Measurements from ENCODE around the gene HNRNPA1. TPM values are rescaled to one million over a fixed set of nuclear protein-coding genes. Genes with fewer than 3 reads are reported as not detected.

The HNRNPA1 gene
- total RNA-seq, 1 donor from 2014 or later = 598 TPM

DNA sequence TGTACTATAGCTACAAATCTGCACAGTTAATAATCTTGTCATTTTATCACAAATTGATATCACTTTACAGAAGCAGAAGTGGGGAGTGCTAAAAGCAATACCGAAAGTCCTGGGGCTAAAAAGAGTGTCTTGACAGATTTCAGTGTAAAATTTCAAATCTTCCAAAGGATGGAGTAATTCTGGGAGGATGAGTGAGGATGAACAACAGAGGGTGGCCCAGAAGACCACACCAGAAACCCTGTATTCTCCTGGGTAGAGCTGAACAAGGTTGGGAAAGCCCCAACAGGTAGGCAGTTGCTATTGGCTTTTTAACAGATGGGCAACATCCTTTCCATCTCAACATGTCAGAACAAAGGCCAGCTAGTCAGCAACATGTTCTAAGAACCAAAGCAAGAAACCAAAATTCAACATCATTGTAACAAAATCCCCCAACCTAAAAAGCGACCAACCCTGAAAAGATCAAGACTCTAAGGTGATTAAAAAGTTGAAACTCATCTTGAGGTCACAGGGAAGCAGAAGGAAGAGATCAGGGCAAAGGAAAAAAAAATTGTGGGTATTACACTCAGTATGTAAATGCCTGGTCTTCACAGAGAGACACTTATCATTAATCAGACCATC is 39.4 kb upstream of the HNRNPA1 start:
- Histone ChIP-seq H3K4me1 (no peaks in the 10 kb centered on the region), H3K36me3 (peaks cover 69% of the 10 kb centered on the region), H3K4me3 (no peak overlapping the region), H3K27ac (no peak overlapping the region), H3K9me3 (no peaks in the 10 kb centered on the region), H3K27me3 (ENCODE audit: low read depth) (no peaks in the 10 kb centered on the region)
- intact Hi-C loops (cut with DNase I) = no loop called here
- ATAC-seq (no peak), DNase-seq (no peak)
- TF ChIP-seq, protein P1, sequence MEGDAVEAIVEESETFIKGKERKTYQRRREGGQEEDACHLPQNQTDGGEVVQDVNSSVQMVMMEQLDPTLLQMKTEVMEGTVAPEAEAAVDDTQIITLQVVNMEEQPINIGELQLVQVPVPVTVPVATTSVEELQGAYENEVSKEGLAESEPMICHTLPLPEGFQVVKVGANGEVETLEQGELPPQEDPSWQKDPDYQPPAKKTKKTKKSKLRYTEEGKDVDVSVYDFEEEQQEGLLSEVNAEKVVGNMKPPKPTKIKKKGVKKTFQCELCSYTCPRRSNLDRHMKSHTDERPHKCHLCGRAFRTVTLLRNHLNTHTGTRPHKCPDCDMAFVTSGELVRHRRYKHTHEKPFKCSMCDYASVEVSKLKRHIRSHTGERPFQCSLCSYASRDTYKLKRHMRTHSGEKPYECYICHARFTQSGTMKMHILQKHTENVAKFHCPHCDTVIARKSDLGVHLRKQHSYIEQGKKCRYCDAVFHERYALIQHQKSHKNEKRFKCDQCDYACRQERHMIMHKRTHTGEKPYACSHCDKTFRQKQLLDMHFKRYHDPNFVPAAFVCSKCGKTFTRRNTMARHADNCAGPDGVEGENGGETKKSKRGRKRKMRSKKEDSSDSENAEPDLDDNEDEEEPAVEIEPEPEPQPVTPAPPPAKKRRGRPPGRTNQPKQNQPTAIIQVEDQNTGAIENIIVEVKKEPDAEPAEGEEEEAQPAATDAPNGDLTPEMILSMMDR (IDR thresholded peaks at IDR 0.05) = no peak

DNA sequence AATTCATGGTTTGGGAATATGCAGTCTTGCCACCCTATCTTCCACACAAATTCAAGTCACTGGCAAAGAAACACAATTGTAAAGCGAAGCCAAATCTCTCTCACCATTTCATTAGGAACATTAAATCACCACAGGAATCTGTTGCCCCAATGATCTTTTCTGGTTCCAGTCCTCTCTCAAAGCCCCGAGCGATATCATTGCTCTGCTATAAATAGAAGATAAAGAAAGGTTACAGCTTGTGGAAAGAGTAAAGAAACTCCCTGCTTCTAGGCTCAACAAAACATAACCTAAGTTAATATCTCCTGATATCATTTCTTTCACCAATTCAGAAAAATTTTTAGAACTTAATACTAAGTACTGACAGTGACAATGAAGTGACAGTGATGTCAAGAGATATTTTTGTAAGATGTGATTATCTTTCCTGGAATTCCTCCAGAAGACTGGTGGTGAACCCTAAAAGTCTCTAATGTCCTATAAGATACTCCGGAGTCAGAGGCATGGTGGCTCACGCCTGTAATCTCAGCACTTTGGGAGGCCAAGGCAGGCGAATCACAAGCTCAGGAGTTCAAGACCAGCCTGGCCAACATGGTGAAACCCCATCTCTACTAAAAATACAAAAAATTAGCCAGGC is 34.4 kb upstream of the HNRNPA1 start:
- TF ChIP-seq, protein P1 (IDR thresholded peaks at IDR 0.05) = no peak
- ATAC-seq = no peak
- peaks cover 90% of the 10 kb centered on the region for H3K36me3 ChIP-seq
- intact Hi-C loops (cut with DNase I) = no loop called here
- no peak overlapping the region for H3K27ac ChIP-seq
- no peaks in the 10 kb centered on the region for H3K27me3 ChIP-seq (ENCODE audit: low read depth)
- no peak for DNase-seq
- H3K4me1 ChIP-seq = no peaks in the 10 kb centered on the region
- H3K4me3 ChIP-seq = no peak overlapping the region
- H3K9me3 ChIP-seq = no peaks in the 10 kb centered on the region

DNA sequence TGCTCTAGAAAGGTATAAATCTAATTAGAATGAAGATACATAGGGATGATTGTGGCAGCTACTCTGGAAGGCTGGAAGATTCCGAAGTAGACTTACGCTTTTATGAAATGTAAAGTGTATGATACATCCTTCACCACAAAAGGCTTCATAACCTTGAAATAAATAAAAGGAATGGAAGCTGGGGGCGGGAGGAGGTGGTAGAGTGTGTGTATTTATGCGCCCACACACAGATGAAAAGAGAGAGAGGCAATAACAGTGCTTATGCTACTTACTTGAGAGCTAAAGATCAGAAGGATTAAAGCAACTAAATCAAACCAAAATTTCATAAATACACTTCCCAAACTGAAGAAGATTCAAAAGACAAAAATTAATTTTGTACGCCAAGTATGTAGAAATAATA is 31.0 kb upstream of the HNRNPA1 start:
- ATAC-seq = no peak
- Histone ChIP-seq H3K4me3 (no peak overlapping the region), H3K27ac (no peak overlapping the region), H3K4me1 (no peaks in the 10 kb centered on the region), H3K9me3 (no peaks in the 10 kb centered on the region), H3K27me3 (ENCODE audit: low read depth) (no peaks in the 10 kb centered on the region), H3K36me3 (peaks cover 64% of the 10 kb centered on the region)
- no peak for DNase-seq
- intact Hi-C loops (cut with DNase I) = no loop called here
- TF ChIP-seq, protein P1 (IDR thresholded peaks at IDR 0.05) = no peak

DNA sequence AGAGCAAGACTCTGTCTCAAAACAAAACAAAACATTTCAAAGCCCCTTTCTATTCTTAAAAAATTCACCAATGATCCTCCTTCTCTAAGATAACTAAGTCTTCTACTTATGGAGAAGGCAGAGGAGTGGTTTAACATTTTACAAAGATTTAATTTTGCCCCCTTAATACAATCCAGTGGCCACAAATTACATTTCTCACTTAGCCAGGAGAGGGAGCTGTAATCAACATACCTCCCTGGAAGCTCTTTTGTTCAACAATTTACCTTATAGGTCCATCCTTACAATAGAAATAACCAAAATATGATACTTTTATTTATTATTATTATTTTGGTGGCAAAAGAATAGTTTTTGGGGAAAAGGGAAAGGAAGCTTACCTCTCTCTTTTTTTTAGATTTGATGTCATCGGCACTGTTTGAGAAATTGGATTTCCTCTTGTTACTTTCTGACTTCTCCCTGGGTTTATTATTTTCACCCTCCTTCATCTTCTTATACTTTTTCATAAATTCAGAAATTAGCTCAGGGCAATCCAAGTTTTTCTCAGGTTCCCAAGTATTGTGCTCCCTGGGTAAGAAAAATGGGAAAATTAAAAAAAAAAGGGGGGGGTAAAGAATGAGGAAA is 28.8 kb upstream of the HNRNPA1 start:
- ATAC-seq (peak in 1 of 2 donors; percentile 76), DNase-seq (no peak)
- intact Hi-C loops (cut with DNase I) = no loop called here

DNA sequence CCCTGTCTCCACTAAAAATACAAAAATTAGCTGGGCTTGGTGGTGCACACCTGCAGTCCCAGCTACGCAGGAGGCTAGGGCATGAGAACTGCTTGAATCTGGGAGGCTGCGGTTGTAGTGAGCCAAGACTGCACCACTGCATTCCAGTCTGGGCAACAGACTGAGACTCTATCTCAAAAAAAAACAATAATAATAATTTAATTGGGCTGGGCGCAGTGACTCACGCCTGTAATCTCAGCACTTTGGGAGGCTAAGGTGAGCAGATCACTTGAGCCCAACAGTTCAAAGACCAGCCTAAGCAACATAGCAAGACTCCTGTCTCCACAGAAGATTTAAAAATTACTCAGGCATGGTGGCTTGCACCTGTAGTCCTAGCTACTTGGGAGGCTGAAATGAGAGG is 27.3 kb upstream of the HNRNPA1 start:
- ATAC-seq (no peak), DNase-seq (no peak)
- intact Hi-C loops (cut with DNase I) = no loop called here
- no peak overlapping the region for H3K27ac ChIP-seq
- H3K36me3 ChIP-seq = peaks cover 62% of the 10 kb centered on the region
- TF ChIP-seq, protein P1 (IDR thresholded peaks at IDR 0.05) = no peak
- no peaks in the 10 kb centered on the region for H3K9me3 ChIP-seq
- no peak overlapping the region for H3K4me3 ChIP-seq
- no peaks in the 10 kb centered on the region for H3K27me3 ChIP-seq (ENCODE audit: low read depth)
- H3K4me1 ChIP-seq = no peaks in the 10 kb centered on the region

More for the DNA sequence above, 28.8 kb upstream of the HNRNPA1 start:
- Histone ChIP-seq H3K27me3 (ENCODE audit: low read depth) (no peaks in the 10 kb centered on the region), H3K27ac (no peak overlapping the region), H3K9me3 (no peaks in the 10 kb centered on the region), H3K36me3 (peaks cover 64% of the 10 kb centered on the region), H3K4me1 (no peaks in the 10 kb centered on the region), H3K4me3 (no peak overlapping the region)
- TF ChIP-seq, protein P1 (IDR thresholded peaks at IDR 0.05) = peak; percentile 61

All from lower lobe of right lung (tissue), 2 donors.